Glomerular visceral epithelial cell (primary cell): ENCODE results near the gene ARHGAP24.
"Not testable (repeated sequence)": the region's sequence is repeated elsewhere in the genome, so short reads cannot be mapped to it uniquely, and the experiment has no call there.

Experiments used
- DNase-seq: peaks from one replicate; pipeline ENCODE4 v3.0.0-alpha.2; 2016; ENCODE audit errors: extremely low spot score

ARHGAP24 gene

GRCh38 chr4:85956293-85956945, 481.5 kb downstream of the ARHGAP24 start:
- no peak for DNase-seq

GRCh38 chr4:85961887-85962286, 486.9 kb downstream of the ARHGAP24 start:
- DNase-seq, result no peak

- DNase-seq, result no peak
These were observed 488.3 kb downstream of the ARHGAP24 start for GRCh38 chr4:85963231-85963630.

- peak; percentile 33 for DNase-seq
These were observed 489.3 kb downstream of the ARHGAP24 start for GRCh38 chr4:85964298-85964697.

- not testable (repeated sequence) for DNase-seq
These were observed 490.1 kb downstream of the ARHGAP24 start for GRCh38 chr4:85965017-85965416.

GRCh38 chr4:85965529-85965928, 490.6 kb downstream of the ARHGAP24 start:
- no peak for DNase-seq

GRCh38 chr4:85966373-85966772, 491.4 kb downstream of the ARHGAP24 start:
- no peak for DNase-seq

- DNase-seq, result no peak
These were observed 492.9 kb downstream of the ARHGAP24 start for GRCh38 chr4:85967872-85968271.

- DNase-seq, result peak; percentile 68
These were observed 494.2 kb downstream of the ARHGAP24 start for GRCh38 chr4:85968945-85969819.

GRCh38 chr4:85970535-85970934, 495.6 kb downstream of the ARHGAP24 start:
- no peak for DNase-seq

GRCh38 chr4:85979276-85979675, 504.3 kb downstream of the ARHGAP24 start:
- no peak for DNase-seq

GRCh38 chr4:85986266-85986665, 511.3 kb downstream of the ARHGAP24 start:
- no peak for DNase-seq

- DNase-seq, result no peak
These were observed 518.7 kb downstream of the ARHGAP24 start for GRCh38 chr4:85993641-85994040.

- DNase-seq, result no peak
These were observed 519.6 kb downstream of the ARHGAP24 start for GRCh38 chr4:85994576-85994975.

GRCh38 chr4:85995361-85995760, 520.4 kb downstream of the ARHGAP24 start:
- no peak for DNase-seq

GRCh38 chr4:86001591-86001990, 526.6 kb downstream of the ARHGAP24 start:
- no peak for DNase-seq

GRCh38 chr4:86004030-86004429, 529.1 kb downstream of the ARHGAP24 start:
- no peak for DNase-seq

GRCh38 chr4:86006057-86006456, 531.1 kb downstream of the ARHGAP24 start:
- DNase-seq, result no peak

- DNase-seq, result no peak
These were observed 532.1 kb downstream of the ARHGAP24 start for GRCh38 chr4:86007042-86007441.

- peak; percentile 56 for DNase-seq
These were observed 536.2 kb downstream of the ARHGAP24 start for GRCh38 chr4:86011117-86011516.

- no peak for DNase-seq
These were observed 538.7 kb downstream of the ARHGAP24 start for GRCh38 chr4:86013621-86014020.

GRCh38 chr4:86014599-86014998, 539.6 kb downstream of the ARHGAP24 start:
- no peak for DNase-seq
